GM21360 (cell line): ENCODE measurements around the gene CCL24.
"Not testable (repeated sequence)": the region's sequence is repeated elsewhere in the genome, so short reads cannot be mapped to it uniquely, and the experiment has no call there.

Experiments used
- ATAC-seq: cut with Tn5 transposase; IDR thresholded peaks from one replicate; pipeline ENCODE4 v1.9.1; 2021; ENCODE audit warnings: mild to moderate bottlenecking, moderate library complexity; ENCODE audit not compliant: unreplicated experiment

Gene CCL24

GRCh38 chr7:75820688-75821087 is 7.1 kb upstream of the CCL24 start:
- no peak for ATAC-seq

DNA sequence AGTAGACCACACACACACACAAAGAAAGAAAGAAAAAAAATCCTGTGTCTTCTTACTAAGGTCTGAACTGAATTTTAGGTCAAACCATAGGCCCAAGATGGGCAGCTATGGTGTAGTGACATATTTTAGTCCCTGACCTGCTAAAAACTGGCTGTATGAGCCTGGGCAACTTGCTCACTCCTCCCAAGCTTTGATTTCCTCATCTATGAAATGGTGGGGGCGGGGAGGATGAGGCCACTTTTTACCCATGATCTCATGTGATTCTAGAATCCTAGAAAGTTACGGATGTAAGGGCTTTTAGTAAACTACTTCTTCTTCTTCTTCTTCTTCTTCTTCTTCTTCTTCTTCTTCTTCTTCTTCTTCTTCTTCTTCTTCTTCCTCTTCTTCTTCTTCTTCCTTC is 6.1 kb upstream of the CCL24 start:
- no peak for ATAC-seq

DNA sequence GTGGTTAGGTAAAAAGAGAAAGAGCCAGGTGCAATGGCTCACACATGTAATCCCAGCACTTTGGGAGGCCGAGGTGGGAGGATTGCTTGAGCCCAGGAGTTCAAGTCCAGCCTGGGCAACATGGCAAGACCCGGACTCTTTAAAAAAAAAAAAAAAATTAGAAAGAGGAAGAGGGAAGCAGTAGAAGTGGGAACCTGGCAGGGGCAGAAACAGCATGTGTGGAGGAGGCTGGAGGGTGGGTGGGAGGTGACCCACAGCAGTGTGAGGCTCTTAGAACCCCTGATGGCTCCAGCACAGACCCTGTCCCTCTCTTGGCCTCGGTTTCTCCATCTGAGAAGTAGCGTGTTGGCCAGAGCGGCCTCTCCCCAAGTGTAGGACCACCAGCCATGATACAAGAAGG is 4.9 kb upstream of the CCL24 start:
- ATAC-seq = no peak

DNA sequence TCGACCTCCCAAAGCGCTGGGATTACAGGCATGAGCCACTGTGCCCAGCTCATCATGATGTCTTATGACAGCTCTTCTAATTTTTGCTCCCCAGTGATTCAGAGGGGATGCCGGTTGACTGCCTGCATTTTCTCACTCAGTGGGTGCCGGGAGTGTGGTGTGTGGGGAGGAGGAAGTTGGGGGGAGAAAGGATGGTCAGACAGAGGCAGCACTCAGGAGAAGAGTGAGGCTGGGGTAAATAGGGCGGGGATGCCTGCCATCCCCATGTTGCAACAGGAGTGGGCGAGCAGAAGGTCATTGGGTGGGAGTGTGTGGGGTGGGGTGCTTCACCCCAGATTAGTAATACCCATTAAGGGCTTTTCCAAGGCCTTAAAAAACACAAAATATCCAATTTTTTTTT is 3.5 kb upstream of the CCL24 start:
- ATAC-seq = no peak

DNA sequence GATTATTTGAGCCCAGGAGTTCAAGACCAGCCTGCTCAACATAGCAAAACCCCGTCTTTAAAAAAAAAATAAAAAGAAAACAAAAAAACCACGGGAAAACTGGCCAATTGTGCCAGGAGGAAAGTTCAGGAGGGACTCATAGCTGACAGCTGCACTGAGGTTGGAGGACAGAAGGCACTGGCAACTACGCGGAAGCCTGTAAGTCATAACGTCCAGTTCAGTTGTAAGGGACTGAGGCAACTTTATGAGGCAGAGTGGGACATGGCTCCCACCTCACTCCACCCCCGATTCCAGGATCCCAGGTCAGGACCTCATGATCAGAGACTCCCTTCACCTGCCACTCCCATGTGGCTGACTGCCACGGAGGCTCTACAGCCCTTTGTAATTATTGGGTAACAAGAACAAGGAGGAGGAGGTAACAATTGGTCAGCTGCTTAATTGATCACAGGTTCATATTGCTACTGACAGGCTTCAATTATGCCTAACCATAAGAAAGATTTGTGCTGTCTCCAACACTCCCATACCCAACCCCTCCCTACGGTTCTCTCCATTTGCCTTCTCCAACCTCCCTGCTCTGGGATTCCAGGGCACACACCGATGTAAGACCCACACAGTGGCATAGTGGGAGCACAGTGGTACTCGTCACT is 1.9 kb upstream of the CCL24 start:
- no peak for ATAC-seq

DNA sequence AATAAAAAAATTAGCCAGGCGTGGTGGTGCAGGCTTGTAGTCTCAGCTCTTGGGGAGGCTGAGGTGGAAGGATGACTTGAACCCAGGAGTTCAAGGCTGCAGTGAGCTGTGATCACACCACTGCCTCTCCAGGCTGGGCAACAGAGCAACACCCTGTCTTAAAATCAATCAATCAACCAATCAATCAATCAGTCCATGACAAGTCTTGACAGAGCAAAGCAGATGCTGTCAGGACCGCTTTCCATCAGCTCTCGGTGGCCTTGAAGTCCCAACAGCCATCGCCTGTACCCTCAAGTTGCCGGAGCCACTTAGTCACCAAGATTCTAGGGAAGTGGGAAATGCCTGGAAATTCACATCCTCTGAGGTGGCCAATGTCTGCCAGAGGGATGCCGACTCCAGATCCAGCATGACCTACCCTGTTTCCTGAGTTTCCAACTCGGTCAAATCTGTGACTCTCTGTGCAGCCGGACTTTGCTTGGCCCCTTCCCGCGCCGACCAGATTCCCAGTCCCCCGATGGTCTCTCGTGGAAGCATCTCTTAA is 871 bp upstream of the CCL24 start:
- no peak for ATAC-seq

DNA sequence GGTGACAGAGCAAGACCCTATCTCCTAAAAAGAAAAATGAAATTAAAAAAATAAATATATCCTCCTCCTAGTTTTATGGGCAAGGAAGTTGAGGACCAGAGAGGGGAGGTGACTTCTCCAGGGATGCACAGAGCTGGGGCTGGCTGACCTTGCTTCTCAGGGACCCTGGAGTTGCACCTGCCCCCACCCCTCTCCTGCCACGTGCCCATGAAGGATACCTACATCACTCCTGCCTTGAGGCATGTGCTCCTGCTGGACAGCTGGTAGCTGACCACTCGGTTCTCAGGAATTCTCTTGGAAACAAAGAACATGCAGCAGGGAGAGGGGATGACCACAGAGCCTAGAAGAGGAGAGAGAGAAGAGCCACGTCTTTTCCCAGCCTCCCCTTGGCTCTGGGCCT is 522 bp downstream of the CCL24 start:
- ATAC-seq = no peak

DNA sequence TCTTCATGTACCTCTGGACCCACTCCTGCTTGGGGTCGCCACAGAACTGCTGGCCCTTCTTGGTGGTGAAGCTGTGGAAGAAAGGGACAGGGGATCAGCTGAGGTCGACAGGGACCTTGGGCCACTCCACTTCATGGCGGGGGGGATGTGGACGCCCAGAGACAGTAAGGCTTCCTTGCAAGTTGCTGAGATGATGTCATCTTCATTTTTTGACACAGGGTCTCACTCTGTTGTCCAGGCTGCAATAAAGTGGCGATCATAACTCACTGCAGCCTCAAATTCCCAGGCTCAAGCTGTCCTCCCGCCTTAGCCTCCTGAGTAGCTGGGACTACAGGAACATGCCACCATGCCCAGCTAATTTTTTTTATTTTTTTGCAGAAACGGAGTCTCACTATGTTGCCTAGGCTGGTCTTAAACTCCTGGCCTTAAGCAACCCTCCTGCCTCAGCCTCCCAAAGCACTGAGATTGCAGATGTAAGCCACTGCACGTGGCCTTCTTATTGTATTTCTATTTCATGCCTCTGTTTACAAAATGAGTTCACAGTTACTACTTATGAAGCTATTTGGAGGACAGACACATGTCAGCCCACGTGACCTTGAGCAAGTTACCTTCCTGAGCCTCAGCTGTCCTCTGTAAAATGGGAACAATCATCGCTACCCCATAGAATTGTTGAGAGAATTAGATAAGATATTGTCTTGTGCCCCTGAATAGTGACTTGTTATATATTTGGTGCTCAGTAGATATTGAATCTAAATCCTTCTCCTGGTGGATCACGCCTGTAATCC is 1.5 kb downstream of the CCL24 start:
- ATAC-seq = no peak

DNA sequence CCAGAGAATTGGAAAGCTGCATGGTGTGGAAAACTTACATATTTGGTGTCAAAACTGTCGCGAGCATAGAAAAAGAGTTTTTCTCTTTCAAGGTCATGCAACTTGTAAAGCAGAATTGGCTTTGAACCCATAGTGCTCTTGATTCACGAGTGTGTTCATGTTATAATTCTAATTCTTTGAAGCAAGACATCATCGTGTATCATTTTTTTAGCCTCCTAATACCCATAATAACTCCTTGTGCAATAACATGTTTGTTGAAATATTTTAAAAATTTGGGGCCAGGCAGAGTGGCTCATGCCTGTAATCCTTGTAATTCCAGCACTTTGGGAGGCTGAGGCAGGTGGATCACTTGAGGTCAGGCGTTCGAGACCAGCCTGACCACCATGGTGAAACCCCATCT is 4.2 kb downstream of the CCL24 start:
- ATAC-seq = no peak

DNA sequence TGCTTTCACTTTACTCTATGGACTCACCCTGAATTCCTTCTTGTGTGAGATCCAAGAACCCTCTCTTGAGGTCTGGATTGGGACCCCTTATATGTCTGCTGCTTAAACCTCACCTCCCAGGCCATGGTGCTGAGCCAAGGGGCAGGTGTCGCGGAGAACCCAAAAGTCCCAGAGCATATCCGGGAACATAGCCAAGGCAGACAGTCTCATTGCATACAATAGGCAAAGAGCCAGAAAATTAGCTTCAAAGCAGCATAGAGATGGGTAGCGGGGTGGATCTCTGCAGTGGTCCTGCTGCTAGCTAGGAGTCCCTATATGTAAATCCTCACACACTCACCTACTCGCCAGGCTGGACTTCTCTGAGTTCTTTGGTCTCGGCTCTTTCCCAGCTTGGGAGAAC is 5.5 kb downstream of the CCL24 start:
- no peak for ATAC-seq

- no peak for ATAC-seq
Measured at GRCh38 chr7:75807452-75807851, 6.2 kb downstream of the CCL24 start.

GRCh38 chr7:75806560-75807307 is 6.9 kb downstream of the CCL24 start:
- ATAC-seq = no peak

DNA sequence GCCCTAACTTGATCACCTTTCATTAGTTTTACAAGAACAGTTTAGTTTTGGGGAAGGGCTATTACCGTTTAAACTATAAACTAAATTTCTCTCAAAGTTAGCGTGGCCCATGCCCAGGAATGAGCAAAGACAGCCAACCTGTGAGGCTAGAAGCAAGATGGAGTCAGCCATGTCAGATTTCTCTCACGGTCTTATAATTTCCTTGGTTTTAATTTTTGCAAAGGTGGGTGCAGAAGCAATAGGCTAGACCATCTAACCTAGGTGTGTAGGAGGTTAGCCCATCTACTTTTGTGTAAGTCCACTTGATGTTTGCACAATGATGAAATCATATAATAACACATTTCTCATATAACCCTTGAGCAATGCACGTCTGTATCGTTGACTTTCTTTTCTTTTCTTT is 8.9 kb downstream of the CCL24 start:
- ATAC-seq = no peak

DNA sequence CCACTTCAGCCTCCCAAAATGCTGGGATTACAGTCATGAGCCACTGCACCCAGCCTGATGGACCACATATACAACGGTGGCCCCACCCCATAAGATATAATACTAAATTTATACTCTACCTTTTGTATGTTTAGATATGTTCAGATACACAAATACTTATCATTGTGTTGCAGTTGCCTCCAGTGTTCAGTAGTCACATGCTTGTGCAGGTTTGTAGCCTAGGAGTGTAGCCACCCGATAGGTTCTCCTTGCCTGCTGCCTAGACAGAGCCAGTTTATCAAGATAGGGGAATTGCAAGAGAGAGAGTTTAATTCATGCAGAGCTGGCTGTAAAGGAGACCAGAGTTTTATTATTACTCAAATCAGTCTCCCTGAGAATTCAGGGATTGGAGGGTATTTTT is 9.6 kb downstream of the CCL24 start:
- no peak for ATAC-seq

GRCh38 chr7:75802552-75802821 is 11.1 kb downstream of the CCL24 start:
- ATAC-seq = no peak

DNA sequence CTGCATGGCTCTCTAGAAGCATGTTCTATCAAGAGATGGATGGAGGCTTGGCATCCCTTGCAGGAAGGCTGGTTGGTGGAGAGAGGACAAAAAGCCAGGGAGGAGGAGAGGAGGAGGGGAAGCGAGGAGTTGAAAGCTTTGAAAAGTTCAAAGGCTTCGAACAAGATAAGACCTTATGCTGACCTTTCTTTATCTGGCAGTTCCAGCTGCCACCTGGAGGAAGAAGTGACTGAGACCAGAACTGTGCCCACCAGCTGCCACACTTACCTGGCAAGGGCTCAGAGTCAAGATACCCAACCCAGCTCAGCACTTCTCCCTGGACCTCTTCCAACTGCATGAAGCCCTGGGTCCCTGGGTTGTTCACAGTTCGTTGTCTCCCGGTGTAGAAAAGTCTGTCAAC is 14.8 kb downstream of the CCL24 start:
- no peak for ATAC-seq

DNA sequence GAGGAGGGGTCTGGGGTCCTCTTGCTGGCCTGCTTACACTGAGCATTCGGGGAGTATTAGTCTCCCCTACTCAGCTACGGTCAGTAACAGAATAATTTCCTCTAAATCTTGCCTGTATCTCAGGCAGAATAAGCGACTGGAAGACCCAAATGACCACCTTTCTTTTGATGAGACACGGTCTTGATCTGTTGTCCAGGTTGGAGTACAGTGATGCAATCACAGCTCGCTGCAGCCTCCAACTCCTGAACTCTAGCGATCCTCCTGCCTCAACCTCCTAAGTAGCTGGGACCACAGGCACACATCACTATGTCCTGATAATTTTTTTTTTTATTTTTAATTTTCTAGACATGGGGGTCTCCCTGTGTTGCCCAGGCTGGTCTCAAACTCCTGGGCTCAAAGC is 17.2 kb downstream of the CCL24 start:
- ATAC-seq = no peak

- ATAC-seq = no peak
Measured at GRCh38 chr7:75795831-75796285, 17.7 kb downstream of the CCL24 start.

DNA sequence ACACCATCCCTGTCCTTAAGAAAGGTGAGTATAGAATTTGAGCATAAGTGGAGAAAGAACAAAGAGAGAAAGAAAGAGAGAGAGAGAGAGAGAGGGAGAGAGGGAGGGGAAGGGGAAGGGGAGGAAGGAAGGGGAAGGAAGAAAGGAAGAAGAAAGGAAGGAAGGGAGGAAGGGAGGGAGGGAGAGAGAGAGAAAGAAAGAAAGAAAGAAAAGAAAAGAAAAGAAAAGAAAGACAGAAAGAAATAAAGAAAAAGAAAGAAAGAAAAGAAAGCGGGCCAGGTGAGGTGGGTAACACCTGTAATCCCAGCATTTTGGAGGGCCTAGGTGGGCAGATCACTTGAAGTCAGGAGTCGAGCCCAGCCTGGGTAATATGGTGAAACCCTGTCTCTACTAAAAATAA is 19.9 kb downstream of the CCL24 start:
- no peak for ATAC-seq

DNA sequence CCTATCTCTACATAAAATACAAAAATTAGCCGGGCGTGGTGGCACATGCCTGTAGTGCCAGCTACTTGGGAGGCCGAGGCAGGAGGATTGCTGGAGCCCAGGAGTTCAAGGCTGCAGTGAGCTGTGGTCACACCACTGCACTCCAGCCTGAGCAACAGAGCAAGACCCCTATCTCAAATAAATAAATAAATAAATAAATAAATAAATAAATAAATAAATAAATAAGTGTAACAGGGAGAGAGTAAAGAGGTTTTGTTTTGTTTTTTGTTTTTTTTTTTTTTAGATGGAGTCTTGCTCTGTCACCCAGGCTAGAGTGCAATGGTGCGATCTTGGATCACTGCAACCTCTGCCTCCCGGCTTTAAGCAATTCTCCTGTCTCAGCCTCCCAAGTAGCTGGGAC is 21.0 kb downstream of the CCL24 start:
- ATAC-seq = not testable (repeated sequence)

- ATAC-seq = no peak
Measured at GRCh38 chr7:75789361-75789924, 24.2 kb downstream of the CCL24 start.
